Measurements from ENCODE around the gene CHMP1A. TPM values are rescaled to one million over a fixed set of nuclear protein-coding genes. Genes with fewer than 3 reads are reported as not detected.
"Not testable (repeated sequence)": the region's sequence is repeated elsewhere in the genome, so short reads cannot be mapped to it uniquely, and the experiment has no call there.

Gene CHMP1A
- total RNA-seq, 2 donors from 2014 or later = 37.6 to 65.9 TPM

- ATAC-seq = peak; percentile 79
- 0 to 1% methylated on average over 26 to 86 of the region's 97 CpGs for WGBS, 2 donors
- Histone ChIP-seq H3K27me3 (no peaks in the 10 kb centered on the region), H3K9me3 (no peaks in the 10 kb centered on the region), H3K4me1 (peaks cover 35% of the 10 kb centered on the region), H3K27ac (peak within 1 kb of the TSS; percentile 89 to 99 (median 96)), H3K36me3 (replicated peaks in 1 of 2; ENCODE audit: insufficient read depth in 1 of 2, low read depth in 2 of 2) (no peaks in the 10 kb centered on the region), H3K4me3 (peak within 1 kb of the TSS; percentile 38 to 53)
- peak; percentile 90 to 92 (median 90) for TF ChIP-seq POLR2A (IDR thresholded peaks at IDR 0.05)
- peak in 4 of 7 experiments; percentile 13 to 34 (median 27) for TF ChIP-seq CTCF (IDR thresholded peaks at IDR 0.05)
- intact Hi-C loops (cut with DNase I) = no loop called here
- DNase-seq = peak; percentile 97 to 99 (median 98)
These were observed 44.2 kb upstream of the CHMP1A start, which contains the start of gene SPATA2L for GRCh38 chr16:89701425-89702406. Gene SPATA2L (minus strand): TSS chr16:89701705. CDS start chr16:89701232, 473 bp downstream.

- Histone ChIP-seq H3K9me3 (no peaks in the 10 kb centered on the region), H3K36me3 (replicated peaks in 1 of 2; ENCODE audit: insufficient read depth in 1 of 2, low read depth in 2 of 2) (no peaks in the 10 kb centered on the region), H3K4me3 (peak overlapping the region; percentile 38 to 53), H3K4me1 (peaks cover 28% of the 10 kb centered on the region), H3K27ac (peak overlapping the region; percentile 89 to 99 (median 96)), H3K27me3 (no peaks in the 10 kb centered on the region)
- ATAC-seq = peak; percentile 43
- TF ChIP-seq POLR2A (IDR thresholded peaks at IDR 0.05) (peak in 2 of 3 donors; percentile 15 to 38), CTCF (IDR thresholded peaks at IDR 0.05) (peak in 3 of 7 experiments; percentile 15 to 31 (median 29))
- peak; percentile 74 to 86 (median 82) for DNase-seq
- 2% methylated on average over 9 to 76 of the region's 78 CpGs for WGBS, 2 donors
- intact Hi-C loops (cut with DNase I) = no loop called here
These were observed 43.3 kb upstream of the CHMP1A start for GRCh38 chr16:89700649-89701424.

GRCh38 chr16:89700100-89700648, 42.7 kb upstream of the CHMP1A start:
- peaks cover 0 to 1% of the 10 kb centered on the region in 2 donors for H3K36me3 ChIP-seq (replicated peaks in 1 of 2; ENCODE audit: insufficient read depth in 1 of 2, low read depth in 2 of 2)
- DNase-seq = peak; percentile 100
- H3K9me3 ChIP-seq = no peaks in the 10 kb centered on the region
- 0% methylated on average over 2 to 30 of the region's 30 CpGs for WGBS, 2 donors
- intact Hi-C loops (cut with DNase I) = no loop called here
- ATAC-seq = peak; percentile 73
- peaks cover 24% of the 10 kb centered on the region for H3K4me1 ChIP-seq
- H3K27ac ChIP-seq = peak overlapping the region; percentile 89 to 99 (median 96)
- TF ChIP-seq CTCF (IDR thresholded peaks at IDR 0.05) (peak; percentile 58 to 98 (median 94)), POLR2A (IDR thresholded peaks at IDR 0.05) (peak; percentile 62 to 84 (median 80))
- H3K4me3 ChIP-seq = no peak overlapping the region
- no peaks in the 10 kb centered on the region for H3K27me3 ChIP-seq

GRCh38 chr16:89699629-89700099, 42.2 kb upstream of the CHMP1A start:
- not testable (repeated sequence) for H3K4me3 ChIP-seq, ATAC-seq

GRCh38 chr16:89698717-89699116, 41.2 kb upstream of the CHMP1A start:
- DNase-seq; ATAC-seq; H3K36me3 ChIP-seq (replicated peaks in 1 of 2; ENCODE audit: insufficient read depth in 1 of 2, low read depth in 2 of 2); H3K9me3 ChIP-seq; H3K27me3 ChIP-seq; intact Hi-C loops (cut with DNase I); H3K4me3 ChIP-seq; H3K27ac ChIP-seq: not testable (repeated sequence)
- H3K4me1 ChIP-seq = peaks cover 24% of the 10 kb centered on the region
- 98% methylated on average over 14 of the region's 14 CpGs for WGBS, 2 donors

More at GRCh38 chr16:89699629-89700099, 42.2 kb upstream of the CHMP1A start:
- WGBS, 2 donors = 56 to 57% methylated on average over 18 of the region's 18 CpGs
- DNase-seq; intact Hi-C loops (cut with DNase I); H3K27me3 ChIP-seq; H3K36me3 ChIP-seq (replicated peaks in 1 of 2; ENCODE audit: insufficient read depth in 1 of 2, low read depth in 2 of 2); H3K9me3 ChIP-seq: not testable (repeated sequence)
- peak overlapping the region; percentile 29 to 99 (median 96) for H3K27ac ChIP-seq
- peaks cover 24% of the 10 kb centered on the region for H3K4me1 ChIP-seq

Measured in body of pancreas (tissue), 4 donors.